Keratinocyte (primary cell): ENCODE results near the gene HCN4. TPM values are rescaled to one million over a fixed set of nuclear protein-coding genes. Genes with fewer than 3 reads are reported as not detected.

Experiments
- DNase-seq: peaks from one replicate; pipeline ENCODE4 v3.0.0-alpha.2; 2011; ENCODE audit warnings: low read depth, missing footprints, low spot score
- FAIRE-seq: peaks from 2 replicates; lab custom pipeline; 2011; peaks lifted over from hg19 to GRCh38; lab: Jason Lieb, UNC
- H2AFZ ChIP-seq: 2 replicates; pipeline ENCODE4 v1.6.0; 2012; ENCODE audit warnings: low read length, control low read depth, inconsistent platforms; ENCODE audit not compliant: control insufficient read depth
- H3K27ac ChIP-seq: 2 replicates; pipeline ENCODE4 v1.5.1; 2011; ENCODE audit warnings: low read length; ENCODE audit not compliant: control insufficient read depth, insufficient read depth
- H3K27me3 ChIP-seq: 3 replicates; pipeline ENCODE4 v1.6.0; 2011; ENCODE audit warnings: low read length; ENCODE audit not compliant: control insufficient read depth, insufficient read depth; ENCODE audit errors: extremely low read depth
- H3K36me3 ChIP-seq, 2 experiments: 2 replicates in 1 of 2; 3 replicates in 1 of 2; pipeline ENCODE4 v1.5.1; 2011; ENCODE audit warnings: low read length in 2 of 2, mild to moderate bottlenecking in 1 of 2; ENCODE audit not compliant: control insufficient read depth in 2 of 2, insufficient read depth in 2 of 2; ENCODE audit errors: extremely low read depth in 1 of 2
- H3K4me1 ChIP-seq: 3 replicates; pipeline ENCODE4 v1.5.1; 2011; ENCODE audit warnings: low read length; ENCODE audit not compliant: control insufficient read depth, insufficient read depth; ENCODE audit errors: extremely low read depth
- H3K4me2 ChIP-seq: 3 replicates; pipeline ENCODE4 v1.6.0; 2011; ENCODE audit warnings: low read depth, low read length; ENCODE audit not compliant: control insufficient read depth, insufficient read depth; ENCODE audit errors: extremely low read depth
- H3K4me3 ChIP-seq, 3 experiments: fragments of 200-600 bp in 1 of 3; sonication (generic) in 1 of 3; 2 replicates in 2 of 3; 3 replicates in 1 of 3; pipeline ENCODE4 v1.5.1; 2011 to 2016; ENCODE audit warnings: low read length in 3 of 3, mild to moderate bottlenecking in 3 of 3, control low read depth in 2 of 3, inconsistent platforms in 1 of 3, low read depth in 1 of 3, mixed read lengths in 1 of 3, mixed run types in 1 of 3, moderate library complexity in 1 of 3; ENCODE audit not compliant: control insufficient read depth in 2 of 3, insufficient read depth in 2 of 3; ENCODE audit errors: extremely low read depth in 1 of 3
- H3K79me2 ChIP-seq: 2 replicates; pipeline ENCODE4 v1.6.0; 2012; ENCODE audit warnings: low read length; ENCODE audit not compliant: control insufficient read depth, insufficient read depth
- H3K9ac ChIP-seq: 3 replicates; pipeline ENCODE4 v1.6.0; 2011; ENCODE audit warnings: low read length; ENCODE audit not compliant: control insufficient read depth, insufficient read depth; ENCODE audit errors: extremely low read depth
- H3K9me1 ChIP-seq: 3 replicates; pipeline ENCODE4 v1.6.0; 2011; ENCODE audit warnings: low read length; ENCODE audit not compliant: control insufficient read depth, insufficient read depth; ENCODE audit errors: extremely low read depth
- H3K9me3 ChIP-seq: 2 replicates; pipeline ENCODE4 v1.5.1; 2012; ENCODE audit warnings: low read depth, low read length; ENCODE audit not compliant: control insufficient read depth
- H4K20me1 ChIP-seq: 3 replicates; pipeline ENCODE4 v1.6.0; 2011; ENCODE audit warnings: low read length; ENCODE audit not compliant: control insufficient read depth, insufficient read depth; ENCODE audit errors: extremely low read depth
- EZH2 ChIP-seq: IDR thresholded peaks from one replicate; pipeline ENCODE4 v1.6.1; 2012; ENCODE audit warnings: inconsistent platforms, mild to moderate bottlenecking, low read length, moderate library complexity
- dilution Hi-C: fragments of 300-500 bp; cut with MboI; formaldehyde crosslinking; loops from one replicate; pipeline ENCODE4 v1.7.0; 2020; ENCODE audit warnings: low sequenced_read_pairs; ENCODE audit not compliant: extremely low pct_ligation_motif_present
- polyA minus RNA-seq, 3 experiments: library from RNA; depleted of rRNA, polyadenylated mRNA; stranded (reverse); fragments of >200 nt; gene quantifications; 1 replicate in 1 of 3; 2 replicates in 1 of 3; 3 replicates in 1 of 3; pipeline ENCODE4 v1.2.3, GENCODE V29; 2011
- polyA plus RNA-seq, 5 experiments: library from polyadenylated mRNA; depleted of rRNA in 3 of 5; stranded (reverse) in 3 of 5; stranded (forward) in 1 of 5; unstranded in 1 of 5; fragments of >200 nt; gene quantifications; 1 replicate in 1 of 5; 2 replicates in 3 of 5; 3 replicates in 1 of 5; pipeline versions ENCODE4 v1.2.1 to v1.2.3, GENCODE V29; 2011 to 2012; ENCODE audit warnings: missing spikeins in 2 of 5, low read depth in 1 of 5, low replicate concordance in 1 of 5
- TF ChIP-seq, protein P1 (sequence below), 3 experiments: IDR thresholded peaks in 1 of 3; conservative IDR thresholded peaks in 1 of 3; optimal IDR thresholded peaks in 1 of 3; 2 replicates in 2 of 3; 3 replicates in 1 of 3; pipeline versions ENCODE3 to v1.5.1; 2011; ENCODE audit warnings: low read length in 3 of 3, mild to moderate bottlenecking in 3 of 3, moderate library complexity in 2 of 3, control low read depth in 1 of 3, inconsistent platforms in 1 of 3; ENCODE audit not compliant: insufficient read depth in 2 of 3; ENCODE audit errors: extremely low read depth in 1 of 3

Gene HCN4
- polyA plus RNA-seq (0.01 TPM in 1 of 3 replicates, not detected in the others), polyA minus RNA-seq (0.03 TPM in 1 of 3 replicates, not detected in the others)
- polyA plus RNA-seq (2011; ENCODE audit: low read depth), result not detected
- polyA plus RNA-seq (2011; cell fraction: cytosol; rRNA removed), result not detected in 2 replicates
- polyA plus RNA-seq (2011; cell fraction: nucleus; rRNA removed), result 0.01 and 0.03 TPM in 2 replicates
- not detected in 2 replicates for polyA plus RNA-seq (2012; ENCODE audit: low replicate concordance)
- polyA minus RNA-seq (2011; cell fraction: cytosol; rRNA and poly(A)+ RNA removed), result not detected
- polyA minus RNA-seq (2011; cell fraction: nucleus; rRNA and poly(A)+ RNA removed), result not detected in 2 replicates

GRCh38 chr15:73368301-73369136 is at the start of gene HCN4:
Gene HCN4, minus strand, starts transcription at chr15:73368958. Its CDS starts 688 bp downstream, at chr15:73368270.
- H3K27me3 ChIP-seq, result peaks cover 74% of the 10 kb centered on the region
- H3K79me2 ChIP-seq, result no peaks in the 10 kb centered on the region
- dilution Hi-C loops, result no loop called here
- no peaks in the 10 kb centered on the region for H4K20me1 ChIP-seq
- DNase-seq (no peak), FAIRE-seq (no peak)
- TF ChIP-seq, protein P1, sequence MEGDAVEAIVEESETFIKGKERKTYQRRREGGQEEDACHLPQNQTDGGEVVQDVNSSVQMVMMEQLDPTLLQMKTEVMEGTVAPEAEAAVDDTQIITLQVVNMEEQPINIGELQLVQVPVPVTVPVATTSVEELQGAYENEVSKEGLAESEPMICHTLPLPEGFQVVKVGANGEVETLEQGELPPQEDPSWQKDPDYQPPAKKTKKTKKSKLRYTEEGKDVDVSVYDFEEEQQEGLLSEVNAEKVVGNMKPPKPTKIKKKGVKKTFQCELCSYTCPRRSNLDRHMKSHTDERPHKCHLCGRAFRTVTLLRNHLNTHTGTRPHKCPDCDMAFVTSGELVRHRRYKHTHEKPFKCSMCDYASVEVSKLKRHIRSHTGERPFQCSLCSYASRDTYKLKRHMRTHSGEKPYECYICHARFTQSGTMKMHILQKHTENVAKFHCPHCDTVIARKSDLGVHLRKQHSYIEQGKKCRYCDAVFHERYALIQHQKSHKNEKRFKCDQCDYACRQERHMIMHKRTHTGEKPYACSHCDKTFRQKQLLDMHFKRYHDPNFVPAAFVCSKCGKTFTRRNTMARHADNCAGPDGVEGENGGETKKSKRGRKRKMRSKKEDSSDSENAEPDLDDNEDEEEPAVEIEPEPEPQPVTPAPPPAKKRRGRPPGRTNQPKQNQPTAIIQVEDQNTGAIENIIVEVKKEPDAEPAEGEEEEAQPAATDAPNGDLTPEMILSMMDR (optimal IDR thresholded peaks at IDR 0.05 in 1 of 3, IDR thresholded peaks at IDR 0.05 in 1 of 3, conservative IDR thresholded peaks at IDR 0.05 in 1 of 3; ENCODE audit: extremely low read depth in 1 of 3, insufficient read depth in 2 of 3, low read length in 3 of 3), result no peak
- TF ChIP-seq EZH2, result peak; percentile 87
- H2AFZ ChIP-seq, result no peak within 1 kb of the TSS
- H3K9ac ChIP-seq, result no peak within 1 kb of the TSS
- H3K36me3 ChIP-seq, result no peaks in the 10 kb centered on the region
- H3K9me1 ChIP-seq, result no peaks in the 10 kb centered on the region
- H3K9me3 ChIP-seq, result no peaks in the 10 kb centered on the region
- no peaks in the 10 kb centered on the region for H3K4me1 ChIP-seq
- H3K27ac ChIP-seq, result no peak within 1 kb of the TSS
- peak within 1 kb of the TSS in 2 of 3 experiments; percentile 10 to 51 for H3K4me3 ChIP-seq
- peak within 1 kb of the TSS; percentile 32 for H3K4me2 ChIP-seq

- no peak overlapping the region for H2AFZ ChIP-seq
- no peak overlapping the region for H3K4me3 ChIP-seq
- no peaks in the 10 kb centered on the region for H3K79me2 ChIP-seq
- peaks cover 3% of the 10 kb centered on the region for H3K27me3 ChIP-seq
- H4K20me1 ChIP-seq, result no peaks in the 10 kb centered on the region
- FAIRE-seq, result no peak
- TF ChIP-seq, protein P1 (optimal IDR thresholded peaks at IDR 0.05 in 1 of 3, IDR thresholded peaks at IDR 0.05 in 1 of 3, conservative IDR thresholded peaks at IDR 0.05 in 1 of 3; ENCODE audit: extremely low read depth in 1 of 3, insufficient read depth in 2 of 3, low read length in 3 of 3), result no peak
- TF ChIP-seq EZH2, result no peak
- no peak overlapping the region for H3K4me2 ChIP-seq
- H3K9me1 ChIP-seq, result no peaks in the 10 kb centered on the region
- no peak overlapping the region for H3K9ac ChIP-seq
- no peak overlapping the region for H3K27ac ChIP-seq
- no peak for DNase-seq
- dilution Hi-C loops, result no loop called here
- no peaks in the 10 kb centered on the region for H3K9me3 ChIP-seq
- no peaks in the 10 kb centered on the region for H3K36me3 ChIP-seq
- H3K4me1 ChIP-seq, result no peaks in the 10 kb centered on the region
These were observed 46.1 kb upstream of the HCN4 start for GRCh38 chr15:73414876-73415275.
